Epithelial cell of esophagus (primary cell): Measurements from ENCODE around the gene CSAD.
A peak's percentile ranks its signal among the peaks of the same experiment; 100 is the strongest.
"Not testable (repeated sequence)": the region's sequence is repeated elsewhere in the genome, so short reads cannot be mapped to it uniquely, and the experiment has no call there.

Experiments used
- DNase-seq: peaks from one replicate; pipeline ENCODE4 v3.0.0; 2010; ENCODE audit warnings: low read depth
- H3K4me3 ChIP-seq: 2 replicates; pipeline ENCODE4 v1.5.1; 2011; ENCODE audit warnings: mild to moderate bottlenecking, low read length, control low read depth
- CTCF ChIP-seq: IDR thresholded peaks from 2 replicates; pipeline ENCODE4 v1.5.1; 2011; ENCODE audit warnings: low read depth, mild to moderate bottlenecking, low read length, control low read depth, inconsistent platforms; ENCODE audit not compliant: insufficient read depth; ENCODE audit errors: missing control alignments

Gene CSAD

GRCh38 chr12:53186745-53187144, 6.0 kb upstream of the CSAD start:
- no peak overlapping the region for H3K4me3 ChIP-seq
- TF ChIP-seq CTCF: no peak
- no peak for DNase-seq

- no peak overlapping the region for H3K4me3 ChIP-seq
- TF ChIP-seq CTCF: no peak
- DNase-seq: no peak
These were observed 4.9 kb upstream of the CSAD start for GRCh38 chr12:53185582-53186153.

GRCh38 chr12:53184828-53185227, 4.1 kb upstream of the CSAD start:
- no peak for DNase-seq
- no peak for TF ChIP-seq CTCF
- H3K4me3 ChIP-seq: no peak overlapping the region

- DNase-seq: peak; percentile 64
- H3K4me3 ChIP-seq: no peak overlapping the region
- no peak for TF ChIP-seq CTCF
These were observed 2.2 kb upstream of the CSAD start for GRCh38 chr12:53182903-53183302.

- H3K4me3 ChIP-seq: peak overlapping the region; percentile 70
- no peak for DNase-seq
- no peak for TF ChIP-seq CTCF
These were observed 1.2 kb upstream of the CSAD start for GRCh38 chr12:53181935-53182334.

- no peak for TF ChIP-seq CTCF
- peak overlapping the region; percentile 70 for H3K4me3 ChIP-seq
- DNase-seq: peak; percentile 73
These were observed 363 bp upstream of the CSAD start for GRCh38 chr12:53180931-53181645.

GRCh38 chr12:53179687-53180219, 972 bp downstream of the CSAD start:
- TF ChIP-seq CTCF: no peak
- no peak for DNase-seq
- H3K4me3 ChIP-seq: peak overlapping the region; percentile 70

GRCh38 chr12:53178803-53179202, 1.9 kb downstream of the CSAD start:
- not testable (repeated sequence) for DNase-seq

GRCh38 chr12:53177447-53177846, 3.3 kb downstream of the CSAD start:
- not testable (repeated sequence) for H3K4me3 ChIP-seq, DNase-seq

More at GRCh38 chr12:53178803-53179202, 1.9 kb downstream of the CSAD start:
- not testable (repeated sequence) for H3K4me3 ChIP-seq
